Thoracic aorta (tissue), 2 donors: ENCODE results near the gene COL18A1. TPM values are rescaled to one million over a fixed set of nuclear protein-coding genes. Genes with fewer than 3 reads are reported as not detected.
A peak's percentile ranks its signal among the peaks of the same experiment; 100 is the strongest.

ENCODE experiments used
- ATAC-seq: fragments of 150-250 bp; one replicate; pipeline ENCODE4 v1.8.0; 2017; ENCODE audit warnings: low read depth; ENCODE audit not compliant: insufficient number of reproducible peaks, low FRiP score
- DNase-seq: peaks from one replicate; pipeline ENCODE4 v3.0.0-alpha.2; 2020; ENCODE audit warnings: low spot score
- H3K27ac ChIP-seq, 2 donors: fragments of 200-600 bp; sonication (generic); 1 replicate in 1 of 2; 2 replicates in 1 of 2; pipeline ENCODE4 v1.5.1; 2016; ENCODE audit warnings: mild to moderate bottlenecking in 2 of 2, moderate library complexity in 2 of 2
- H3K27me3 ChIP-seq: fragments of 200-600 bp; sonication (generic); replicated peaks from 2 replicates; pipeline ENCODE4 v1.6.0; 2016; ENCODE audit warnings: mild to moderate bottlenecking; ENCODE audit not compliant: insufficient read depth
- H3K36me3 ChIP-seq: fragments of 200-600 bp; sonication (generic); one replicate; pipeline ENCODE4 v1.5.1; 2016
- H3K4me1 ChIP-seq, 2 donors: fragments of 200-600 bp; sonication (generic); 1 replicate in 1 of 2; 2 replicates in 1 of 2; pipeline versions ENCODE4 v1.5.1 to v1.6.0; 2016; ENCODE audit warnings: low read depth in 2 of 2, mild to moderate bottlenecking in 1 of 2; ENCODE audit not compliant: control insufficient read depth in 1 of 2
- H3K4me3 ChIP-seq: fragments of 200-600 bp; sonication (generic); 2 replicates; pipeline ENCODE4 v1.5.1; 2016; ENCODE audit warnings: mild to moderate bottlenecking
- H3K9me3 ChIP-seq: fragments of 200-600 bp; sonication (generic); 2 replicates; pipeline ENCODE4 v1.5.1; 2016
- total RNA-seq, 2 donors: library from RNA; depleted of rRNA; stranded (reverse); fragments of >200 nt; gene quantifications; one replicate each; pipeline versions ENCODE4 v1.1.0 to v1.2.3, GENCODE V29; 2016
- TF ChIP-seq, protein P1 (sequence below): fragments of 200-600 bp; sonication (generic); IDR thresholded peaks from one replicate; pipeline ENCODE4 v1.5.1; 2019; ENCODE audit warnings: antibody characterized with exemption

Gene COL18A1
- total RNA-seq, 2 donors from 2014 or later = 507 to 811 TPM

DNA sequence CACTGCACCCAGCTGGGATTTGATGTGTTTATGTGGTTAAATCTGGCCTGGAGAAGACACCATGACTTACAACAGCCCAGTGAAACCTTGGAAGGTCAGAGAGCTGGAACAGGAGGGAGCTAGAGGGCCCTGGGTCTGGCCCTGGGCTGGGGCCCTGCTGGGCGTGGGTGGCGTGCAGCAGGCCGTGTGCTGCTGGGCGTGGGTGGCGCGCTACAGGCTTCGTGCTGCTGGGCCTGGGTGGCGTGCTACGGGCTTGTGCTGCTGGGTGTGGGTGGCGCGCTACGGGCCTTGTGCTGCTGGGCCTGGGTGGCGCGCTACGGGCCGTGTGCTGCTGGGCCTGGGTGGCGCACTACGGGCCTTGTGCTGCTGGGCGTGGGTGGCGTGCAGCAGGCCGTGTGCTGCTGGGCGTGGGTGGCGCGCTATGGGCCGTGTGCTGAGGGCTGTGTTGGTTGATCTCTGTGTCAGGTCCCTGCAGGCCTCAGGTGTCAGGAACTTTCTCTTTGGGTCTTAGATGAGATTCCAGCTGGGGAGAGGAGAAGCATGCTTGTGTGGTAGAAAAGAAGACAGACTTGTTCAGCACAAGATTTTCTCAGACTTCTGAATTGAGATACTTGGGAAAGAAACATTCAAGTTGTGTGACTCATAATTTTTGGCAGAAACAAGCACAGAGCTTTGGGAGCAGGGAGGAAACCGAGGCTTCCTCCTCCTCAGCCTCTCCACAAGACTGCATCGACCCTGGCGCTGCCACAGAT lies 66.0 kb downstream of the COL18A1 start:
- Histone ChIP-seq H3K4me3 (peak overlapping the region; percentile 38), H3K36me3 (peaks cover 28% of the 10 kb centered on the region), H3K27ac (peak overlapping the region; percentile 87 to 92), H3K9me3 (no peaks in the 10 kb centered on the region), H3K27me3 (no peaks in the 10 kb centered on the region), H3K4me1 (peaks cover 7 to 38% of the 10 kb centered on the region in 2 donors)
- peak; percentile 70 for ATAC-seq
- TF ChIP-seq, protein P1, sequence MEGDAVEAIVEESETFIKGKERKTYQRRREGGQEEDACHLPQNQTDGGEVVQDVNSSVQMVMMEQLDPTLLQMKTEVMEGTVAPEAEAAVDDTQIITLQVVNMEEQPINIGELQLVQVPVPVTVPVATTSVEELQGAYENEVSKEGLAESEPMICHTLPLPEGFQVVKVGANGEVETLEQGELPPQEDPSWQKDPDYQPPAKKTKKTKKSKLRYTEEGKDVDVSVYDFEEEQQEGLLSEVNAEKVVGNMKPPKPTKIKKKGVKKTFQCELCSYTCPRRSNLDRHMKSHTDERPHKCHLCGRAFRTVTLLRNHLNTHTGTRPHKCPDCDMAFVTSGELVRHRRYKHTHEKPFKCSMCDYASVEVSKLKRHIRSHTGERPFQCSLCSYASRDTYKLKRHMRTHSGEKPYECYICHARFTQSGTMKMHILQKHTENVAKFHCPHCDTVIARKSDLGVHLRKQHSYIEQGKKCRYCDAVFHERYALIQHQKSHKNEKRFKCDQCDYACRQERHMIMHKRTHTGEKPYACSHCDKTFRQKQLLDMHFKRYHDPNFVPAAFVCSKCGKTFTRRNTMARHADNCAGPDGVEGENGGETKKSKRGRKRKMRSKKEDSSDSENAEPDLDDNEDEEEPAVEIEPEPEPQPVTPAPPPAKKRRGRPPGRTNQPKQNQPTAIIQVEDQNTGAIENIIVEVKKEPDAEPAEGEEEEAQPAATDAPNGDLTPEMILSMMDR = no peak
- no peak for DNase-seq

- no peaks in the 10 kb centered on the region for H3K27me3 ChIP-seq
- TF ChIP-seq, protein P1 = no peak
- H3K4me1 ChIP-seq = peaks cover 7 to 38% of the 10 kb centered on the region in 2 donors
- H3K4me3 ChIP-seq = peak overlapping the region; percentile 38
- DNase-seq (no peak), ATAC-seq (no peak)
- H3K9me3 ChIP-seq = no peaks in the 10 kb centered on the region
- H3K36me3 ChIP-seq = peaks cover 32% of the 10 kb centered on the region
- peak overlapping the region; percentile 87 to 92 for H3K27ac ChIP-seq
Observed at GRCh38 chr21:45471525-45472221, 66.7 kb downstream of the COL18A1 start.

GRCh38 chr21:45472445-45473365 lies 67.7 kb downstream of the COL18A1 start:
- Histone ChIP-seq H3K36me3 (peaks cover 40% of the 10 kb centered on the region), H3K27me3 (no peaks in the 10 kb centered on the region), H3K4me3 (no peak overlapping the region), H3K9me3 (no peaks in the 10 kb centered on the region), H3K27ac (peak overlapping the region in 1 of 2 donors; percentile 87), H3K4me1 (peaks cover 7 to 39% of the 10 kb centered on the region in 2 donors)
- DNase-seq = no peak
- TF ChIP-seq, protein P1 = no peak
- no peak for ATAC-seq

DNA sequence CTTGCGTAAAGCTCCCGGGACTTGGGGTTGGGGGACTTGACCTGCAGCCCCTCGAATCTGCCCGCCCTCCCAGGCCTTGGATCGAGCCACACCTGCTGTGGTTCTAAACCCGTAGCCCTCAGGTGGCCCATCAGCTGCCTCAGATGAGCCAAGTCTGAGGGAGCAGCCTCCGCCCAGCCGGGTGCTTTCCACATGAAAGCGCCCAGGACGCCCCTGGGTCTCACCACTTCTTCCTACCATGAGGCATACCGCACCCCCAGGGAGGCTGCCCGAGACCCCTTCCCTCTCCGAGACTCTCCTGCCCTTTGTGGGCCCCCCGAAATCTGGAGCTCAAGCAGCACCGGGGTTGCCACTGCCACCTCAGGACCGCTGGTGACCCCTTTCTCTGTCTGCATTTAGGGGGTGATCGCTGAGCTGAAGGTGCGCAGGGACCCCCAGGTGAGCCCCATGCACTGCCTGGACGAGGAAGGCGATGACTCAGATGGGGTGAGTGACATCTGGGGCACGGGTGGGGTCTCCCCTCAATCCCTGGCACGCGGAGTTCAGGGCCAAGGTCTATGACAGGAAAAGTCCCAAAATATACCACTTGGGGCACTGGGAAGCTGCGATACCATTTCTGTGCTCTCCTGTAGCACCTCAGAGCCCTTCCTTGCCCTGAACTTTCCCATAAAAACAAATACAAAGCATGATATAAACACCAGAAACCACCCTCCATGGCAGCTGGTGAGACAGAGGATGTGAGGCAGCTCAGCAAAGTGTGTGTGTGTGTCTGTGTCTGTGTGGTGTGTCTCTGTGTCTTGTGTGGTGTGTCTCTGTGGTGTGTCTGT lies 68.7 kb downstream of the COL18A1 start:
- TF ChIP-seq, protein P1 = no peak
- peaks cover 35% of the 10 kb centered on the region for H3K36me3 ChIP-seq
- H3K4me1 ChIP-seq = peaks cover 7 to 43% of the 10 kb centered on the region in 2 donors
- no peaks in the 10 kb centered on the region for H3K9me3 ChIP-seq
- H3K4me3 ChIP-seq = no peak overlapping the region
- no peaks in the 10 kb centered on the region for H3K27me3 ChIP-seq
- no peak for DNase-seq
- ATAC-seq = no peak
- no peak overlapping the region for H3K27ac ChIP-seq
